GM23338 (cell line): ENCODE data around the gene SSR4. TPM values are rescaled to one million over a fixed set of nuclear protein-coding genes. Genes with fewer than 3 reads are reported as not detected.
A peak's percentile ranks its signal among the peaks of the same experiment; 100 is the strongest.

Experiments
- ATAC-seq: fragments of 200-7000 bp; cut with Tn5 transposase; 3 replicates; pipeline ENCODE4 v1.9.1; 2020
- DNase-seq: peaks from one replicate; pipeline ENCODE4 v3.0.0-alpha.2; 2015; ENCODE audit warnings: low spot score
- H2AFZ ChIP-seq: fragments of 200-600 bp; sonication (generic); 2 replicates; pipeline ENCODE4 v1.8.0; 2016; ENCODE audit warnings: antibody characterized with exemption, mild to moderate bottlenecking, moderate library complexity
- H3F3A ChIP-seq: fragments of 200-600 bp; sonication (generic); replicated peaks from 2 replicates; pipeline ENCODE4 v1.8.0; 2017; ENCODE audit warnings: antibody characterized with exemption, mixed run types, low read depth
- H3K27ac ChIP-seq: fragments of 200-600 bp; sonication (generic); 2 replicates; pipeline ENCODE4 v1.6.1; 2016; ENCODE audit warnings: low read depth
- H3K27me3 ChIP-seq: fragments of 200-600 bp; sonication (generic); 2 replicates; pipeline ENCODE4 v1.8.0; 2016; ENCODE audit warnings: mild to moderate bottlenecking, mixed run types, moderate library complexity; ENCODE audit not compliant: insufficient read depth
- H3K36me3 ChIP-seq: fragments of 200-600 bp; sonication (generic); 2 replicates; pipeline ENCODE4 v1.8.0; 2016; ENCODE audit warnings: mild to moderate bottlenecking; ENCODE audit not compliant: insufficient read depth
- H3K4me1 ChIP-seq: fragments of 200-600 bp; sonication (generic); 2 replicates; pipeline ENCODE4 v1.8.0; 2016; ENCODE audit warnings: mild to moderate bottlenecking, moderate library complexity; ENCODE audit not compliant: insufficient read depth
- H3K4me2 ChIP-seq: fragments of 200-600 bp; sonication (generic); 2 replicates; pipeline ENCODE4 v1.7.1; 2017; ENCODE audit warnings: mixed run types
- H3K4me3 ChIP-seq: fragments of 200-600 bp; sonication (generic); 2 replicates; pipeline ENCODE4 v1.6.1; 2016; ENCODE audit warnings: mixed run types
- H3K79me2 ChIP-seq: fragments of 200-600 bp; sonication (generic); replicated peaks from 2 replicates; pipeline ENCODE4 v1.8.0; 2017; ENCODE audit warnings: mild to moderate bottlenecking; ENCODE audit not compliant: insufficient read depth
- H3K9me2 ChIP-seq: fragments of 200-600 bp; sonication (generic); 2 replicates; pipeline ENCODE4 v1.8.0; 2017; ENCODE audit not compliant: insufficient read depth
- H4K20me1 ChIP-seq: fragments of 200-600 bp; sonication (generic); replicated peaks from 2 replicates; pipeline ENCODE4 v1.8.0; 2017; ENCODE audit warnings: mild to moderate bottlenecking; ENCODE audit not compliant: insufficient read depth
- H3K27ac Mint-ChIP-seq: 2 replicates; pipeline ENCODE4 v1.8.0; 2020; ENCODE audit warnings: inconsistent platforms, mild to moderate bottlenecking, moderate library complexity, mixed read lengths
- H3K27me3 Mint-ChIP-seq: 3 replicates; pipeline ENCODE4 v1.8.0; 2022; ENCODE audit warnings: low read depth, mild to moderate bottlenecking, moderate library complexity, mixed read lengths, inconsistent platforms; ENCODE audit not compliant: insufficient read depth, poor library complexity
- H3K36me3 Mint-ChIP-seq: 3 replicates; pipeline ENCODE4 v1.8.0; 2021; ENCODE audit warnings: low read depth, mild to moderate bottlenecking, inconsistent platforms, moderate library complexity, mixed read lengths
- H3K4me1 Mint-ChIP-seq: 3 replicates; pipeline ENCODE4 v1.8.0; 2020; ENCODE audit warnings: mild to moderate bottlenecking, inconsistent platforms, mixed read lengths
- H3K4me3 Mint-ChIP-seq: 3 replicates; pipeline ENCODE4 v1.8.0; 2021; ENCODE audit warnings: moderate library complexity, mild to moderate bottlenecking, inconsistent platforms, mixed read lengths
- H3K9me3 Mint-ChIP-seq: 3 replicates; pipeline ENCODE4 v1.8.0; 2020; ENCODE audit warnings: moderate library complexity, mild to moderate bottlenecking, inconsistent platforms, mixed read lengths
- CREB1 ChIP-seq: fragments of 250-450 bp; sonication (Bioruptor Pico); IDR thresholded peaks from 2 replicates; pipeline ENCODE4 v1.5.0; 2020; ENCODE audit warnings: low read depth, mild to moderate bottlenecking, moderate library complexity
- CTCF ChIP-seq, 2 experiments: fragments of 200-600 bp in 1 of 2; sonication (generic) in 1 of 2; conservative IDR thresholded peaks; 2 replicates each; pipeline versions ENCODE4 v1.5.1 to v1.6.1; 2016 to 2017; ENCODE audit warnings: antibody characterized with exemption in 2 of 2, low read depth in 2 of 2, mild to moderate bottlenecking in 2 of 2, moderate library complexity in 1 of 2
- ETS1 ChIP-seq: IDR thresholded peaks from 2 replicates; pipeline ENCODE4 v1.6.1; 2016; ENCODE audit warnings: antibody characterized with exemption
- EZH2phosphoT487 ChIP-seq: fragments of 200-600 bp; sonication (generic); IDR thresholded peaks from one replicate; pipeline ENCODE4 v1.8.1; 2018; ENCODE audit warnings: antibody characterized with exemption; ENCODE audit not compliant: unreplicated experiment
- POLR2AphosphoS5 ChIP-seq: IDR thresholded peaks from 2 replicates; pipeline ENCODE4 v1.6.1; 2016; ENCODE audit warnings: antibody characterized with exemption, low read depth
- REST ChIP-seq: IDR thresholded peaks from one replicate; pipeline ENCODE4 v1.6.1; 2018; ENCODE audit warnings: antibody characterized with exemption; ENCODE audit not compliant: unreplicated experiment
- STAT1 ChIP-seq: IDR thresholded peaks from one replicate; pipeline ENCODE4 v1.6.1; 2016; ENCODE audit warnings: antibody characterized with exemption; ENCODE audit not compliant: unreplicated experiment
- ZNF462 ChIP-seq: fragments of 250-450 bp; sonication (Bioruptor Pico); IDR thresholded peaks from 2 replicates; pipeline ENCODE4 v1.5.0; 2020; ENCODE audit warnings: mild to moderate bottlenecking, moderate library complexity
- polyA plus RNA-seq: library from polyadenylated mRNA; unstranded; fragments of >200 nt; fragmentation: Nextera tagmentation; extraction: Ambion mirVana; gene quantifications from 2 replicates; pipeline ENCODE4 v1.2.1, GENCODE V29; 2016
- total RNA-seq: library from RNA; depleted of rRNA; stranded (reverse); fragments of >200 nt; shearing (Covaris generic); gene quantifications from 2 replicates; pipeline ENCODE4 v1.2.3, GENCODE V29; 2014

The SSR4 gene
- total and polyA plus RNA-seq, 2 experiments from 2014 or later = 107 to 352 TPM

GRCh38 chrX:153765138-153766079, 29.1 kb upstream of the SSR4 start (continued):
- TF ChIP-seq ETS1 = no peak
- TF ChIP-seq EZH2phosphoT487 = no peak
- no peak for TF ChIP-seq CTCF (conservative IDR thresholded peaks at IDR 0.05; ENCODE audit: low read depth in 2 of 2)
- no peak for TF ChIP-seq POLR2AphosphoS5
- no peak for TF ChIP-seq CREB1 (CRISPR knock-in tag)
- no peak for TF ChIP-seq REST

- Histone ChIP-seq H3K27me3 (no peaks in the 10 kb centered on the region), H3K79me2 (no peaks in the 10 kb centered on the region), H3K27ac (no peak overlapping the region), H3K4me3 (no peak overlapping the region), H4K20me1 (no peaks in the 10 kb centered on the region), H2AFZ (no peak overlapping the region), H3K4me1 (no peaks in the 10 kb centered on the region), H3K4me2 (no peak overlapping the region), H3K36me3 (no peaks in the 10 kb centered on the region), H3K9me2 (no peaks in the 10 kb centered on the region), H3F3A (no peaks in the 10 kb centered on the region)
- no peak overlapping the region for H3K27ac Mint-ChIP-seq
- H3K4me1 Mint-ChIP-seq = peaks cover 5% of the 10 kb centered on the region; the same call in 2 of the 3 replicates
- ATAC-seq (peak; percentile 9; the same call in 2 of the 3 replicates), DNase-seq (no peak)
- no peaks in the 10 kb centered on the region for H3K9me3 Mint-ChIP-seq
- peaks cover 6% of the 10 kb centered on the region for H3K27me3 Mint-ChIP-seq
- H3K4me3 Mint-ChIP-seq = no peak overlapping the region; the same call in 2 of the 3 replicates
- H3K36me3 Mint-ChIP-seq = no peaks in the 10 kb centered on the region
- TF ChIP-seq EZH2phosphoT487 (no peak), STAT1 (no peak), ZNF462 (no peak)
These were observed 28.2 kb upstream of the SSR4 start for GRCh38 chrX:153766098-153766817.
